Panc1 (cell line): ENCODE results near the gene RLIM. TPM values are rescaled to one million over a fixed set of nuclear protein-coding genes. Genes with fewer than 3 reads are reported as not detected.

Experiments
- ATAC-seq: fragments of 200-7000 bp; cut with Tn5 transposase; 2 replicates; pipeline ENCODE4 v1.9.1; 2020; ENCODE audit warnings: mild to moderate bottlenecking, moderate library complexity
- BruUV-seq: library from RNA; stranded (reverse); fragments of 400-500 nt; replicated peaks from 2 replicates; lab custom pipeline; 2021; lab: Mats Ljungman, UMichigan
- CTCF ChIA-PET: fragments of 300-600 bp; sonication (Branson Sonifier 250); formaldehyde crosslinking; loops from one replicate; lab custom pipeline; 2022; ENCODE audit warnings: antibody characterized with exemption; lab: Charles Lee
- POLR2A ChIA-PET: fragments of 300-600 bp; sonication (Branson Sonifier 250); formaldehyde crosslinking; loops from one replicate; lab custom pipeline; 2022; ENCODE audit warnings: antibody characterized with exemption; lab: Charles Lee
- DNase-seq: peaks from one replicate; pipeline ENCODE4 v3.0.0-alpha.2; 2010; ENCODE audit warnings: low read depth, low spot score
- H3K27ac ChIP-seq: 2 replicates; pipeline ENCODE4 v1.5.1; 2011; ENCODE audit warnings: mild to moderate bottlenecking, low read length, inconsistent platforms
- H3K27me3 ChIP-seq: fragments of 200-500 bp; sonication (Bioruptor generic); 2 replicates; pipeline ENCODE4 v1.6.0; 2014; ENCODE audit warnings: low read length, inconsistent platforms; ENCODE audit not compliant: control insufficient read depth, insufficient read depth
- H3K36me3 ChIP-seq: fragments of 200-500 bp; sonication (Bioruptor generic); 2 replicates; pipeline ENCODE4 v1.5.1; 2014; ENCODE audit warnings: inconsistent platforms, mild to moderate bottlenecking, low read length, moderate library complexity; ENCODE audit not compliant: control insufficient read depth, insufficient read depth
- H3K4me1 ChIP-seq: 2 replicates; pipeline ENCODE4 v1.5.1; 2011; ENCODE audit warnings: inconsistent platforms, mild to moderate bottlenecking, low read length, moderate library complexity; ENCODE audit not compliant: control insufficient read depth, insufficient read depth
- H3K4me3 ChIP-seq, 2 experiments: 2 replicates each; pipeline ENCODE4 v1.5.1; 2011 to 2012; ENCODE audit warnings: low read depth in 2 of 2, low read length in 2 of 2, mild to moderate bottlenecking in 2 of 2, inconsistent platforms in 1 of 2, moderate library complexity in 1 of 2
- H3K9me3 ChIP-seq: fragments of 200-500 bp; sonication (Bioruptor generic); 2 replicates; pipeline ENCODE4 v1.5.1; 2014; ENCODE audit warnings: low read depth, mild to moderate bottlenecking, inconsistent platforms, low read length, moderate library complexity; ENCODE audit not compliant: control insufficient read depth, insufficient read depth
- CTCF ChIP-seq: fragments of 450-650 bp; IDR thresholded peaks from 2 replicates; pipeline ENCODE4 v1.5.1; 2017; ENCODE audit warnings: mild to moderate bottlenecking
- POLR2AphosphoS5 ChIP-seq: IDR thresholded peaks from 2 replicates; pipeline ENCODE4 v1.6.1; 2012; ENCODE audit warnings: mild to moderate bottlenecking, low read depth, low read length, moderate library complexity
- REST ChIP-seq, 2 experiments: IDR thresholded peaks; 2 replicates each; pipeline ENCODE4 v1.6.1; 2011 to 2012; ENCODE audit warnings: low read depth in 2 of 2, control low read depth in 1 of 2, low read length in 1 of 2, mild to moderate bottlenecking in 1 of 2, moderate library complexity in 1 of 2; ENCODE audit not compliant: insufficient read depth in 1 of 2
- SIN3A ChIP-seq: IDR thresholded peaks from 2 replicates; pipeline ENCODE4 v1.6.1; 2012; ENCODE audit warnings: low read depth, mild to moderate bottlenecking, low read length, moderate library complexity, borderline replicate concordance; ENCODE audit not compliant: insufficient read depth
- TCF7L2 ChIP-seq: IDR thresholded peaks from 2 replicates; pipeline ENCODE4 v1.6.1; 2011; ENCODE audit warnings: mild to moderate bottlenecking, low read depth, low read length, inconsistent platforms
- in situ Hi-C: cut with HindIII; loops from 2 replicates; pipeline ENCODE4 v1.10.0; 2016; ENCODE audit warnings: low sequenced_read_pairs, low pct_unique_long_range_greater_than_20kb
- intact Hi-C: fragments of 100-400 bp; cut with micrococcal nuclease; formaldehyde crosslinking; loops from one replicate; pipeline ENCODE4 v1.10.0; 2022; ENCODE audit not compliant: unreplicated experiment
- total RNA-seq: library from RNA; stranded (reverse); gene quantifications from one replicate; pipeline ENCODE4 v1.2.1, GENCODE V29; 2021; ENCODE audit not compliant: unreplicated experiment

Gene RLIM
- total RNA-seq, 1 experiment from 2014 or later, result 50.6 TPM

- no peaks in the 10 kb centered on the region for H3K36me3 ChIP-seq
- POLR2A ChIA-PET, result interaction anchor here (0.6 kb wide), 1 partner anchor 353 kb away, joined by 9 read pairs; no protein-coding TSS in a partner anchor
- no peak overlapping the region for H3K4me3 ChIP-seq
- H3K4me1 ChIP-seq, result no peaks in the 10 kb centered on the region
- no peaks in the 10 kb centered on the region for H3K27me3 ChIP-seq
- ATAC-seq, result no peak
- no peak overlapping the region for H3K27ac ChIP-seq
- no peak for TF ChIP-seq REST (IDR thresholded peaks at IDR 0.05; ENCODE audit: insufficient read depth in 1 of 2, low read depth in 2 of 2, low read length in 1 of 2)
- no peak for TF ChIP-seq CTCF
- no peak for TF ChIP-seq POLR2AphosphoS5
- no peak for TF ChIP-seq TCF7L2
- TF ChIP-seq SIN3A, result no peak
- no TSS peak for BruUV-seq
- H3K9me3 ChIP-seq, result no peaks in the 10 kb centered on the region
- in situ Hi-C loops (no loop called here), intact Hi-C loops (no loop called here)
- DNase-seq, result no peak
- CTCF ChIA-PET, result no interaction called here
Measured at GRCh38 chrX:74557378-74557777, 57.0 kb downstream of the RLIM start.

- ATAC-seq, result no peak
- TF ChIP-seq TCF7L2, result no peak
- TF ChIP-seq CTCF, result no peak
- no peak for TF ChIP-seq REST (IDR thresholded peaks at IDR 0.05; ENCODE audit: insufficient read depth in 1 of 2, low read depth in 2 of 2, low read length in 1 of 2)
- TF ChIP-seq SIN3A, result no peak
- TF ChIP-seq POLR2AphosphoS5, result no peak
- H3K36me3 ChIP-seq, result no peaks in the 10 kb centered on the region
- POLR2A ChIA-PET, result no interaction called here
- no peak for DNase-seq
- H3K4me1 ChIP-seq, result no peaks in the 10 kb centered on the region
- H3K27me3 ChIP-seq, result no peaks in the 10 kb centered on the region
- no TSS peak for BruUV-seq
- no peak overlapping the region for H3K27ac ChIP-seq
- intact Hi-C loops, result no loop called here
- CTCF ChIA-PET, result no interaction called here
- in situ Hi-C loops, result no loop called here
- H3K9me3 ChIP-seq, result no peaks in the 10 kb centered on the region
- H3K4me3 ChIP-seq, result no peak overlapping the region
Measured at GRCh38 chrX:74551934-74552333, 62.5 kb downstream of the RLIM start.
